Activated CD8-positive, alpha-beta T cell treated with anti-CD3 and anti-CD28 coated beads for 36 hours (primary cell): Measurements from ENCODE around the gene FAM193A. TPM values are rescaled to one million over a fixed set of nuclear protein-coding genes. Genes with fewer than 3 reads are reported as not detected.

Experiments
- ATAC-seq: fragments of 200-7000 bp; cut with Tn5 transposase; one replicate; pipeline ENCODE4 v1.10.0; 2021; ENCODE audit warnings: mild to moderate bottlenecking, moderate library complexity
- CTCF ChIA-PET: fragments of 350-600 bp; sonication (Branson Sonifier 250); formaldehyde crosslinking; loops from one replicate; lab custom pipeline; 2021; ENCODE audit warnings: antibody characterized with exemption; lab: Charles Lee
- POLR2A ChIA-PET: fragments of 350-600 bp; sonication (Branson Sonifier 250); formaldehyde crosslinking; loops from one replicate; lab custom pipeline; 2021; ENCODE audit warnings: antibody characterized with exemption; lab: Charles Lee
- DNase-seq: peaks from one replicate; pipeline ENCODE4 v3.0.0-alpha.2; 2020
- H3K27ac Mint-ChIP-seq: one replicate; pipeline ENCODE4 v1.8.0; 2021; ENCODE audit warnings: mild to moderate bottlenecking, mixed read lengths
- H3K27me3 Mint-ChIP-seq: one replicate; pipeline ENCODE4 v1.8.0; 2021; ENCODE audit warnings: mixed read lengths
- H3K36me3 Mint-ChIP-seq: one replicate; pipeline ENCODE4 v1.8.0; 2021; ENCODE audit warnings: low read depth, mixed read lengths
- H3K4me1 Mint-ChIP-seq: one replicate; pipeline ENCODE4 v1.8.0; 2021; ENCODE audit warnings: low read depth, mixed read lengths
- H3K4me3 Mint-ChIP-seq: one replicate; pipeline ENCODE4 v1.8.0; 2021; ENCODE audit warnings: mild to moderate bottlenecking, moderate library complexity, mixed read lengths
- H3K9me3 Mint-ChIP-seq: one replicate; pipeline ENCODE4 v1.8.0; 2021; ENCODE audit warnings: mixed read lengths
- CTCF ChIP-seq: fragments of 200-600 bp; IDR thresholded peaks from one replicate; pipeline ENCODE4 v1.8.0; 2022; ENCODE audit warnings: antibody characterized with exemption, mild to moderate bottlenecking
- intact Hi-C: fragments of 100-400 bp; cut with micrococcal nuclease; formaldehyde crosslinking; loops from one replicate; pipeline ENCODE4 v1.10.0; 2022
- total RNA-seq, 2 experiments: library from RNA; stranded (reverse); gene quantifications; one replicate each; pipeline ENCODE4 v1.2.3, GENCODE V29; 2021

FAM193A gene
- total RNA-seq, 2 experiments from 2014 or later: 22.4 to 22.9 TPM

- H3K4me1 Mint-ChIP-seq: peaks cover 8% of the 10 kb centered on the region
- peaks cover 39% of the 10 kb centered on the region for H3K36me3 Mint-ChIP-seq
- ChIA-PET POLR2A (no interaction called here), CTCF (interaction anchor here (1.0 kb wide), 1 partner anchor 11 kb away, joined by 5 read pairs; no protein-coding TSS in a partner anchor)
- no peaks in the 10 kb centered on the region for H3K9me3 Mint-ChIP-seq
- intact Hi-C loops: no loop called here
- DNase-seq (no peak), ATAC-seq (no peak)
- H3K27ac Mint-ChIP-seq: no peak overlapping the region
- no peaks in the 10 kb centered on the region for H3K27me3 Mint-ChIP-seq
- no peak for TF ChIP-seq CTCF
- no peak overlapping the region for H3K4me3 Mint-ChIP-seq
Observed at GRCh38 chr4:2684486-2684885, 148.0 kb downstream of the FAM193A start.

GRCh38 chr4:2685541-2685940 is 149.1 kb downstream of the FAM193A start:
- H3K27me3 Mint-ChIP-seq: no peaks in the 10 kb centered on the region
- no peak for ATAC-seq
- DNase-seq: no peak
- H3K27ac Mint-ChIP-seq: no peak overlapping the region
- peaks cover 18% of the 10 kb centered on the region for H3K4me1 Mint-ChIP-seq
- H3K9me3 Mint-ChIP-seq: no peaks in the 10 kb centered on the region
- peaks cover 50% of the 10 kb centered on the region for H3K36me3 Mint-ChIP-seq
- no peak for TF ChIP-seq CTCF
- CTCF ChIA-PET: no interaction called here
- H3K4me3 Mint-ChIP-seq: no peak overlapping the region
- intact Hi-C loops: no loop called here
- POLR2A ChIA-PET: interaction anchor here (0.6 kb wide), 1 partner anchor 46 kb away, joined by 3 read pairs; no protein-coding TSS in a partner anchor

- POLR2A ChIA-PET: interaction anchor here (0.7 to 0.8 kb wide), 2 partner anchors 9 to 30 kb away, joined by 3 read pairs; no protein-coding TSS in a partner anchor
- TF ChIP-seq CTCF: no peak
- intact Hi-C loops: no loop called here
- Mint-ChIP-seq H3K4me1 (peaks cover 29% of the 10 kb centered on the region), H3K27ac (no peak overlapping the region), H3K9me3 (no peaks in the 10 kb centered on the region), H3K4me3 (no peak overlapping the region), H3K36me3 (peaks cover 52% of the 10 kb centered on the region), H3K27me3 (no peaks in the 10 kb centered on the region)
- CTCF ChIA-PET: no interaction called here
- DNase-seq (no peak), ATAC-seq (no peak)
Observed at GRCh38 chr4:2686379-2687265, 150.2 kb downstream of the FAM193A start.

GRCh38 chr4:2688281-2688680 is 151.8 kb downstream of the FAM193A start:
- TF ChIP-seq CTCF: no peak
- Mint-ChIP-seq H3K27ac (no peak overlapping the region), H3K4me1 (peaks cover 39% of the 10 kb centered on the region), H3K9me3 (no peaks in the 10 kb centered on the region), H3K36me3 (peaks cover 60% of the 10 kb centered on the region), H3K4me3 (no peak overlapping the region), H3K27me3 (no peaks in the 10 kb centered on the region)
- CTCF ChIA-PET: no interaction called here
- no peak for ATAC-seq
- DNase-seq: no peak
- POLR2A ChIA-PET: no interaction called here
- intact Hi-C loops: no loop called here

DNA sequence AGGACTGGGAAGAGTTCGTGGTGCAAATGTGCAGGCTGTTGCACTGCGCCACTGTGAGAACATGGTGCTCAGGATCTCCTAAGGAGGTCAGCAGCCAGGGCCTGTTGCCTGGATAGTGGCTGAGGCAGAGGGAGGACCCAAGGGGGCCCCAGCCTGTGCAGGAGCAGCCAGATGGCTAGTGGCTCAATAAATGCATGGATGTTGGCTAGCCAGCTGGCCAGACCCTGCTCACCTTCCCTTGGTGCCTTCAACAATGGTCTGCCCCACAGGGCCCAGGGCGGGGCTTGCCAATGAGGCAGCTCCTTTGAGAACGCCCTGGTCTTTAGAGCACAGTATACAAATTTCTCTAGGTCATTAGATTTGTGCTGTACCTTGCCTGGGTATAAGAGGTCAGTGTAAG is 152.2 kb downstream of the FAM193A start:
- Mint-ChIP-seq H3K4me3 (no peak overlapping the region), H3K27ac (no peak overlapping the region)

More for the DNA sequence above, 152.2 kb downstream of the FAM193A start:
- intact Hi-C loops: no loop called here
- DNase-seq: no peak
- no peak for TF ChIP-seq CTCF
- Mint-ChIP-seq H3K4me1 (peaks cover 37% of the 10 kb centered on the region), H3K9me3 (no peaks in the 10 kb centered on the region), H3K36me3 (peaks cover 60% of the 10 kb centered on the region), H3K27me3 (no peaks in the 10 kb centered on the region)
- ChIA-PET POLR2A (no interaction called here), CTCF (no interaction called here)
- no peak for ATAC-seq
